Coronary artery (tissue), 2 donors: ENCODE results near the gene SRCAP.

Source experiments
- DNase-seq: peaks from one replicate; pipeline ENCODE4 v3.0.0-alpha.2; 2017; ENCODE audit warnings: low spot score
- H3K27ac ChIP-seq, 2 donors: fragments of 200-600 bp; sonication (generic); one replicate each; pipeline ENCODE4 v1.5.1; 2016 to 2019
- H3K4me3 ChIP-seq: fragments of 200-600 bp; sonication (generic); 2 replicates; pipeline ENCODE4 v1.5.1; 2016; ENCODE audit warnings: mild to moderate bottlenecking, moderate library complexity
- TF ChIP-seq, protein P1 (sequence below): fragments of 200-600 bp; sonication (generic); IDR thresholded peaks from one replicate; pipeline ENCODE4 v1.5.1; 2019; ENCODE audit warnings: antibody characterized with exemption

Gene SRCAP

GRCh38 chr16:30762991-30763725 is 64.2 kb downstream of the SRCAP start:
- no peak for DNase-seq
- Histone ChIP-seq H3K27ac (peak overlapping the region; percentile 90 to 97), H3K4me3 (peak overlapping the region; percentile 92)
- TF ChIP-seq, protein P1, sequence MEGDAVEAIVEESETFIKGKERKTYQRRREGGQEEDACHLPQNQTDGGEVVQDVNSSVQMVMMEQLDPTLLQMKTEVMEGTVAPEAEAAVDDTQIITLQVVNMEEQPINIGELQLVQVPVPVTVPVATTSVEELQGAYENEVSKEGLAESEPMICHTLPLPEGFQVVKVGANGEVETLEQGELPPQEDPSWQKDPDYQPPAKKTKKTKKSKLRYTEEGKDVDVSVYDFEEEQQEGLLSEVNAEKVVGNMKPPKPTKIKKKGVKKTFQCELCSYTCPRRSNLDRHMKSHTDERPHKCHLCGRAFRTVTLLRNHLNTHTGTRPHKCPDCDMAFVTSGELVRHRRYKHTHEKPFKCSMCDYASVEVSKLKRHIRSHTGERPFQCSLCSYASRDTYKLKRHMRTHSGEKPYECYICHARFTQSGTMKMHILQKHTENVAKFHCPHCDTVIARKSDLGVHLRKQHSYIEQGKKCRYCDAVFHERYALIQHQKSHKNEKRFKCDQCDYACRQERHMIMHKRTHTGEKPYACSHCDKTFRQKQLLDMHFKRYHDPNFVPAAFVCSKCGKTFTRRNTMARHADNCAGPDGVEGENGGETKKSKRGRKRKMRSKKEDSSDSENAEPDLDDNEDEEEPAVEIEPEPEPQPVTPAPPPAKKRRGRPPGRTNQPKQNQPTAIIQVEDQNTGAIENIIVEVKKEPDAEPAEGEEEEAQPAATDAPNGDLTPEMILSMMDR = no peak

DNA sequence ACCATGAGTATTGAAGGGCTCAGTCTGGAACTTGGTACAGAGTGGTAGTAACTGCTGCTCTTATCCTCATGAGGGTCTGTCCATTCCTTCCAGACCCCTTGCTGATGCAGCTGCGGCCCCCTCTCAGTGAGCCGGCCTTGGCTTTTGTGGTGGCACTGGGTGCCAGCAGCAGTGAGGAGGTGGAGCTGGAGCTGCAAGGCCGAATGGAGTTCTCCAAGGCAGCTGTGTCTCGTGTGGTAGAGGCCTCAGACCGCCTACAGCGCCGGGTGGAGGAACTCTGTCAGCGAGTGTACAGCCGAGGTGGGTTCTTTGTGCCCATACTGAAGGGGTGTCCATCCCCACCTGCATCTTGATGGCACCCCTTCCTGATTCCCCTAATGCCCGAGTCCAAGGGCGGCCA is 65.1 kb downstream of the SRCAP start:
- TF ChIP-seq, protein P1 = no peak
- H3K4me3 ChIP-seq = no peak overlapping the region
- DNase-seq = no peak
- no peak overlapping the region for H3K27ac ChIP-seq

GRCh38 chr16:30764816-30765465 is 66.0 kb downstream of the SRCAP start:
- Histone ChIP-seq H3K27ac (no peak overlapping the region), H3K4me3 (no peak overlapping the region)
- TF ChIP-seq, protein P1 = no peak
- no peak for DNase-seq

DNA sequence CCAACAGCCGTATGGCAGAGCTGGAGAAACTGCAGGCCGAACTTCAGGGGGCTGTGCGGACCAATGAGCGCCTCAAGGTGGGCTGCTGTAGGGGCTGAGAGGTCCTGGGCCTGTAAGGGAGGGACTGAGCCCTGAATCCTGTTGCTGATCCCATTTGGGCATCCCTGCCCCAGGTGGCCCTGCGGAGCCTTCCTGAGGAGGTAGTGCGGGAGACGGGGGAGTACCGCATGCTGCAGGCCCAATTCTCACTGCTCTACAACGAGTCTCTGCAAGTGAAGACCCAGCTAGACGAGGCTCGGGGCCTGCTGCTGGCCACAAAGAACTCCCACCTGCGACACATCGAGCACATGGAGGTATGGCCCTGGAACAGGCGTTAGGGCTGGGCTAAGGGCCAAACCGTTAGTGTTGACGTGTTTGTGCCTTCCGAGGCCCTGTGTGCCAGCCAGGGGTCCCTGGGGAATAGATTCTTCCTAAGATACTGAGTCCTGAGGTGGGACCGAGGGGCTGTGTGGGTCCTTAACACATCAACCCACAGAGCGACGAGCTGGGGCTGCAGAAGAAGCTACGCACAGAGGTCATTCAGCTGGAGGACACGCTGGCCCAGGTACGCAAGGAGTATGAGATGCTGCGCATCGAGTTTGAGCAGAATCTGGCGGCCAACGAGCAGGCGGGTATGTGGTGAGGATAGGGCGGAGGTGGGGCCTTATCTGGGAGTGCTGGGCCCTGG is 67.4 kb downstream of the SRCAP start:
- DNase-seq = no peak
- H3K27ac ChIP-seq = no peak overlapping the region
- TF ChIP-seq, protein P1 = no peak
- H3K4me3 ChIP-seq = no peak overlapping the region

DNA sequence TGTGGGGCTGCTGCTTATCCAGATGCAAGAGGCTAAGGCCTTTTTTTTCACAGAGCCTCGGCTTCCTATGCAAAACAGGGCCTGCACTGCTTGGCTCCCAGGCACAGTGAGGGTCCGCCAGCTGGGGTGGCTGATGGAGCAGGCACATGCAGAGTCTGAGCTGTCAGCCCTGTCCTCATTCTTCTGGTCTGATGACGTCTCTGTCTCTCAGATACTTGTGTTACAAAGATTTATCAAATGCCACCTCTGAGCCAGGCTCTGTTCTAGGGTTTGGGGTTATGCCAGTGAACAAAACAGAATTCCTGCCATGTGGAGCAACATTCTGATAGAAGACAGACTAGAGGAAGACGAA is 67.9 kb downstream of the SRCAP start:
- TF ChIP-seq, protein P1 = no peak
- DNase-seq = no peak
- Histone ChIP-seq H3K4me3 (no peak overlapping the region), H3K27ac (no peak overlapping the region)

- no peak overlapping the region for H3K27ac ChIP-seq
- DNase-seq = no peak
- TF ChIP-seq, protein P1 = no peak
- no peak overlapping the region for H3K4me3 ChIP-seq
Observed at GRCh38 chr16:30767767-30768465, 68.9 kb downstream of the SRCAP start.
